Measurements from ENCODE around the gene BEND3.
"Not testable (repeated sequence)": the region's sequence is repeated elsewhere in the genome, so short reads cannot be mapped to it uniquely, and the experiment has no call there.

Gene BEND3

GRCh38 chr6:107101686-107102413 lies 13.5 kb downstream of the BEND3 start:
- H3K4me3 ChIP-seq (ENCODE audit: low read depth, low read length) = no peak overlapping the region
- TF ChIP-seq, protein P1, sequence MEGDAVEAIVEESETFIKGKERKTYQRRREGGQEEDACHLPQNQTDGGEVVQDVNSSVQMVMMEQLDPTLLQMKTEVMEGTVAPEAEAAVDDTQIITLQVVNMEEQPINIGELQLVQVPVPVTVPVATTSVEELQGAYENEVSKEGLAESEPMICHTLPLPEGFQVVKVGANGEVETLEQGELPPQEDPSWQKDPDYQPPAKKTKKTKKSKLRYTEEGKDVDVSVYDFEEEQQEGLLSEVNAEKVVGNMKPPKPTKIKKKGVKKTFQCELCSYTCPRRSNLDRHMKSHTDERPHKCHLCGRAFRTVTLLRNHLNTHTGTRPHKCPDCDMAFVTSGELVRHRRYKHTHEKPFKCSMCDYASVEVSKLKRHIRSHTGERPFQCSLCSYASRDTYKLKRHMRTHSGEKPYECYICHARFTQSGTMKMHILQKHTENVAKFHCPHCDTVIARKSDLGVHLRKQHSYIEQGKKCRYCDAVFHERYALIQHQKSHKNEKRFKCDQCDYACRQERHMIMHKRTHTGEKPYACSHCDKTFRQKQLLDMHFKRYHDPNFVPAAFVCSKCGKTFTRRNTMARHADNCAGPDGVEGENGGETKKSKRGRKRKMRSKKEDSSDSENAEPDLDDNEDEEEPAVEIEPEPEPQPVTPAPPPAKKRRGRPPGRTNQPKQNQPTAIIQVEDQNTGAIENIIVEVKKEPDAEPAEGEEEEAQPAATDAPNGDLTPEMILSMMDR (IDR thresholded peaks at IDR 0.05; ENCODE audit: control insufficient read depth, extremely low read depth, insufficient read depth) = no peak
- no peak for DNase-seq (ENCODE audit: low read depth)

GRCh38 chr6:107101211-107101610 lies 14.1 kb downstream of the BEND3 start:
- H3K4me3 ChIP-seq (ENCODE audit: low read depth, low read length) = no peak overlapping the region
- TF ChIP-seq, protein P1 (IDR thresholded peaks at IDR 0.05; ENCODE audit: control insufficient read depth, extremely low read depth, insufficient read depth) = no peak
- no peak for DNase-seq (ENCODE audit: low read depth)

DNA sequence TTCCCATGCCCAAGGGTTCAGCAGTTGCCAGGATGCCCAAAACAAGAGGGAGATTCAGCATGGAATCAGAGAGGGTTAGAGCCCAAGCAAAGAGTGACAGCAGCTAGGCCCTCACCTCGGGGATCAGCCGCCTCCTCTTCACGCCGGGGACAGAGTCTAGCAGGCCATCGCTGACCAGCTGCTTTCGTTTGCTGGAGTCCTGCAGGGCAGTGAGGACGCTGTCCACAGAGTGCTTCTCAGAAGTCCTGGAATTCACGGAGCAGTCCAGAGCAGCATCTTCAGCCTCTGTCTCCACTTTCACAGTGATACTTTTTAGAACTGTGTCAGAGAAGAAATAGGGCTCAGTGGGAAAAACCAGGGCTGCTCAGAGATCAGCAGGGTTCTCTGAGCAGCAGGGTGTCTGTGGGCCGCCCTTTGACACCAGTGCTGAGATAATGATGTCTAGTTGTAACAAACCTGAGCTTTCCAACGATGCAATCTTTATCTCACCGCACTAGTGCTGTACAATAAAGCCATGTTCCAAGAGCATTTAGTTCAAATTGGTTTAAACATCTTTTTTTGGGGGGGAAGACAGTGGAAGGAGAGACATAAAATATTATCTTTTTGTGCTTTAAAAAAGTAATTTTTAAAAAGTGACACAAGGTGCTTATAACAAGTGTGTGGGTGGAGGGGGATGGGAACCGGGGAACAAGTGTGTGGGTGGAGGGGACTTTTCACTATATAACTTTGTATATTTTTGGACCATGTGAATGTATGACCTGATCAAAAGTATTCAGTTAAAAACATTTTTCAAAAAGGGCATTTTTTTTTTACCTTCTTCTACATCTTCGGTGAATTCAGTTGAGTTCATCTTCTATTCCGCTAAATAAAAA lies 16.6 kb downstream of the BEND3 start:
- H3K4me3 ChIP-seq (ENCODE audit: low read depth, low read length) = no peak overlapping the region
- DNase-seq (ENCODE audit: low read depth) = no peak
- TF ChIP-seq, protein P1 (IDR thresholded peaks at IDR 0.05; ENCODE audit: control insufficient read depth, extremely low read depth, insufficient read depth) = no peak

DNA sequence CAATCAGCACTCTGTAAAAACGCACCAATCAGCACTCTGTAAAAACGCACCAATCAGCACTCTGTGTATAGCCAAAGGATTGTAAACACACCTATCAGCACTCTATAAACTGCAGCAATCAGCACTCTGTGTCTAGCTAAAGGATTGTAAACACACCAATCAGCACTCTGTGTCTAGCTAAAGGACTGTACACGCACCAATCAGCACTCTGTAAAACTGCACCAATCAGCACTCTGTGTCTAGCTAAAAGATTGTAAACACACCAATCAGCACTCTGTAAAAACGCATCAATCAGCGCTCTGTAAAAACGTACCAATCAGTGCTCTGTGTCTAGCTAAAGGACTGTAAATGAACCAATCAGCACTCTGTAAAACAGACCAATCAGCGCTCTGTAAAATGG lies 30.9 kb downstream of the BEND3 start:
- DNase-seq (ENCODE audit: low read depth); H3K4me3 ChIP-seq (ENCODE audit: low read depth, low read length): not testable (repeated sequence)

GRCh38 chr6:107083921-107084320 lies 31.4 kb downstream of the BEND3 start:
- no peak overlapping the region for H3K4me3 ChIP-seq (ENCODE audit: low read depth, low read length)
- no peak for DNase-seq (ENCODE audit: low read depth)
- TF ChIP-seq, protein P1 (IDR thresholded peaks at IDR 0.05; ENCODE audit: control insufficient read depth, extremely low read depth, insufficient read depth) = no peak

DNA sequence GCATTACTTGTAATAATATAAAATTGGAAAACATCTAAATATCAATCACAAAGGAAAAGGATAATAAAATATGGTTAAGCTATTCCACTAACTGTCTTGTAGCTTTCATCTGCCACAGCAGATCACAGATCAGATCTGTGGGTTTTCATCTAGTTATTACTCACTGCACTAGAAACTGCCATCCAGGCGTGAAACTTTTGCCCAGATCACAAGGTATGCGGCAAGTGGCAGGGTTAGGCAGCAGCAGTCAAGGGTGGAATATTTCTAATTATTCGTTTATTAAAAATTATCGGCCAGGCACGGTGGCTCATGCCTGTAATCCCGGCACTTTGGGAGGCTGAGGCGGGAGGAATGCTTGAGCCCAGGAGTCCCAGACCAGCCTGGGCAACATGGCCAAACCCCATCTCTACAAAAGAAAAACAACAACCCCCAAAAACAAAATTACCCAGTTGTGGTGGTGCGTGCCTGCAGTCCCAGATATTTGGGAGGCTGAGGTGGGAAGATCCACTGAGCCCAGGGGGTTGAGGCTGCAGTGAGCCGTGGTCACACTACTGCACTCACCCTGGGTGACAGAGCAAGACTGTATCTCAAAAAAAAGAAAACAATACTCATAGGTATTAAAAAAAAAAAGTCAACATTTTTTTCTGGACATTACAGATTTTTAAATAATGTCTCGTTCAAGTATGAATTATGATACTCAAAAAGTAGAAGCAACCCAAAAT lies 32.1 kb downstream of the BEND3 start:
- no peak overlapping the region for H3K4me3 ChIP-seq (ENCODE audit: low read depth, low read length)
- DNase-seq (ENCODE audit: low read depth) = no peak
- TF ChIP-seq, protein P1 (IDR thresholded peaks at IDR 0.05; ENCODE audit: control insufficient read depth, extremely low read depth, insufficient read depth) = no peak

GRCh38 chr6:107082045-107082444 lies 33.3 kb downstream of the BEND3 start:
- TF ChIP-seq, protein P1 (IDR thresholded peaks at IDR 0.05; ENCODE audit: control insufficient read depth, extremely low read depth, insufficient read depth) = no peak
- DNase-seq (ENCODE audit: low read depth) = no peak
- no peak overlapping the region for H3K4me3 ChIP-seq (ENCODE audit: low read depth, low read length)
